ENCODE measurements around the gene SELENOW. TPM values are rescaled to one million over a fixed set of nuclear protein-coding genes. Genes with fewer than 3 reads are reported as not detected.
"Not testable (repeated sequence)": the region's sequence is repeated elsewhere in the genome, so short reads cannot be mapped to it uniquely, and the experiment has no call there.

The SELENOW gene
- total RNA-seq, 4 donors from 2014 or later = 185 to 477 (median 324) TPM

DNA sequence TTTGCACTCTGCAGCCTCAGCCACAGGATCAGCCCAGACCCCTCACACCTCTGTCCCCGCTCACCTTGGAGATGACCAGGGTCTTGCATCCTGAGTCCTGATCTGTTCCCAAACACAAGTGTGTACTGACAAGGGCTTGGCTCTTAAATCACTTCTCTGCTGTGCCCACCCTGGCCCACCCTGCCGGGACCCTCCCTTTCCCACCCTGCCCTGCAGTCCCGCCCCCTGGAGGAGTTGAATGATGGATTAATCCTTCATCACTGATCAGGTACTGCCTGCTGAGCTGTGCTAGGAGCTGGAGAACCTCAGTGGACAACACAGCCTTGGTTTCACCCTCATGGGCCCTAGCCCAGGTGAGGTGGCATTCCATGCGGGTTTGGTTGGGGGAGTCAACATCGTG, 25.9 kb downstream of the SELENOW start, which contains the start of gene TPRX1:
TSS of gene TPRX1 (minus strand) at position 101 of the 400 bp plus-strand sequence. CDS start at position 89, 12 bp downstream.
- DNase-seq; H3K4me3 ChIP-seq; H3K27me3 ChIP-seq; H3K9me3 ChIP-seq; H3K36me3 ChIP-seq; H3K4me1 ChIP-seq; H3K27ac ChIP-seq; intact Hi-C loops (cut with DNase I): not testable (repeated sequence)
- 74 to 84% methylated on average over 2 to 3 of the region's 5 CpGs for WGBS, 2 donors

- Histone ChIP-seq H3K4me3 (no peak overlapping the region), H3K4me1 (no peaks in the 10 kb centered on the region), H3K36me3 (no peaks in the 10 kb centered on the region), H3K9me3 (no peaks in the 10 kb centered on the region), H3K27ac (no peak overlapping the region), H3K27me3 (no peaks in the 10 kb centered on the region)
- intact Hi-C loops (cut with DNase I) = no loop called here
- 67 to 68% methylated on average over 9 to 10 of the region's 10 CpGs for WGBS, 2 donors
- no peak for DNase-seq
- TF ChIP-seq POLR2A (IDR thresholded peaks at IDR 0.05) (no peak), CTCF (IDR thresholded peaks at IDR 0.05) (no peak)
Observed at GRCh38 chr19:47805313-47805712, 26.8 kb downstream of the SELENOW start.

- no peak overlapping the region for H3K4me3 ChIP-seq
- TF ChIP-seq POLR2A (IDR thresholded peaks at IDR 0.05) (no peak), CTCF (IDR thresholded peaks at IDR 0.05) (no peak)
- no peaks in the 10 kb centered on the region for H3K4me1 ChIP-seq
- no peaks in the 10 kb centered on the region for H3K36me3 ChIP-seq
- no peaks in the 10 kb centered on the region for H3K9me3 ChIP-seq
- no peaks in the 10 kb centered on the region for H3K27me3 ChIP-seq
- no peak overlapping the region for H3K27ac ChIP-seq
- 80 to 82% methylated on average over 6 of the region's 6 CpGs for WGBS, 2 donors
- intact Hi-C loops (cut with DNase I) = no loop called here
- DNase-seq = no peak
Observed at GRCh38 chr19:47806435-47806834, 27.9 kb downstream of the SELENOW start.

DNA sequence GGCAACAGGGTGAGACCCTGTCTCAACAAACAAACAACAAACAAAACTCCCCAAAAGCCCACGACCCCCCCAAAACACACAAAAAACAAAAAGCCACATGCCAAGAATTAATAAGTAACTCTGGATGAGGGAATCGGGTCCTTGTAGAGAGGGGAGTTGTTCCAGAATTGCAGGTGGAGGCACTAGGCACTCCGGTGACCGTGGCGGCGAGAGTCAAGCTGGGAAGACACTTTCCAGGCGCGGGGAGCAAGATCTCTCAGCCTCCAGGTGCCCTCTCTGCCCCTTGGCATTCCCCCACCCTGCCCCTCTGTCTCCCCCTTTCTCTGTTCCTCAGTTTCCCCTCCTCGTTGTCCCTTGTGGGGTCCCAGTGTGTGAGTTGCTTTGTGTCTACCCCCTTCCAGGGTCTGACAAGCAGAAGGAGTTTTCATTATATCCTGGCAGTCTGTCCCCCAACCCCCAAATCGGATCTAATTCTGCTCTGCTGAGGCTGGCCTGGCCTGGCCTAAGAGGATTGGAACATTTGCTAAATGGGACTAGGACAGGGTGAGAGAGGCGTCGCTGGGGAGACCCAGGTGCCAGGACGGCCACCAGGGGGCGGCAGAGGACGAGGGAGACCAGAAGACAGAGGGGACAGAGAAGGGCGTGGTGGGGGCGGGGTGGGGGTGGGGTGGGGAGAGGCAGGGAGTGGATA, 34.9 kb downstream of the SELENOW start:
- Histone ChIP-seq H3K4me1 (no peaks in the 10 kb centered on the region), H3K4me3 (no peak overlapping the region), H3K36me3 (no peaks in the 10 kb centered on the region), H3K27ac (no peak overlapping the region), H3K9me3 (no peaks in the 10 kb centered on the region), H3K27me3 (peaks cover 0 to 15% (median 0%) of the 10 kb centered on the region in 4 donors)
- TF ChIP-seq CTCF (IDR thresholded peaks at IDR 0.05) (peak; percentile 15 to 61 (median 36)), POLR2A (IDR thresholded peaks at IDR 0.05) (no peak)
- DNase-seq = no peak
- intact Hi-C loops (cut with DNase I) = no loop called here
- WGBS, 2 donors = 30 to 44% methylated on average over 14 to 16 of the region's 17 CpGs

- Histone ChIP-seq H3K27ac (no peak overlapping the region), H3K36me3 (no peaks in the 10 kb centered on the region), H3K4me3 (no peak overlapping the region), H3K4me1 (no peaks in the 10 kb centered on the region), H3K27me3 (peaks cover 0 to 20% (median 0%) of the 10 kb centered on the region in 4 donors), H3K9me3 (no peaks in the 10 kb centered on the region)
- intact Hi-C loops (cut with DNase I) = no loop called here
- TF ChIP-seq POLR2A (IDR thresholded peaks at IDR 0.05) = no peak
- TF ChIP-seq CTCF (IDR thresholded peaks at IDR 0.05) = peak in 1 of 6 experiments; percentile 8
- no peak for DNase-seq
- 34 to 66% methylated on average over 3 to 7 of the region's 7 CpGs for WGBS, 2 donors
Observed at GRCh38 chr19:47813995-47814328, 35.5 kb downstream of the SELENOW start.

GRCh38 chr19:47816270-47816669, 37.8 kb downstream of the SELENOW start:
- H3K9me3 ChIP-seq; DNase-seq; H3K4me1 ChIP-seq; H3K4me3 ChIP-seq; intact Hi-C loops (cut with DNase I); H3K36me3 ChIP-seq; H3K27ac ChIP-seq: not testable (repeated sequence)
- WGBS, 2 donors = 89 to 94% methylated on average over 6 to 7 of the region's 8 CpGs
- peaks cover 0 to 42% (median 0%) of the 10 kb centered on the region in 4 donors for H3K27me3 ChIP-seq

- H3K9me3 ChIP-seq; H3K36me3 ChIP-seq; H3K27ac ChIP-seq; H3K4me3 ChIP-seq; H3K4me1 ChIP-seq; intact Hi-C loops (cut with DNase I); DNase-seq: not testable (repeated sequence)
- 71 to 83% methylated on average over 1 of the region's 1 CpG for WGBS, 2 donors
- H3K27me3 ChIP-seq = peaks cover 0 to 60% (median 0%) of the 10 kb centered on the region in 4 donors
Observed at GRCh38 chr19:47818221-47818620, 39.7 kb downstream of the SELENOW start.

All from esophagus squamous epithelium (tissue), 5 donors.